NCI-H1105 treated with DMSO at 0.1 percent for 48 hours (cell line): ENCODE measurements around the gene GOSR2.
"Not testable (repeated sequence)": the region's sequence is repeated elsewhere in the genome, so short reads cannot be mapped to it uniquely, and the experiment has no call there.

Experiments used
- DNase-seq: peaks from one replicate; lab custom pipeline; 2025; lab: John Stamatoyannopoulos, UW

GOSR2 gene

GRCh38 chr17:46964315-46965265 is 41.6 kb downstream of the GOSR2 start:
- no peak for DNase-seq

GRCh38 chr17:46968224-46968834 is 45.4 kb downstream of the GOSR2 start:
- no peak for DNase-seq

- no peak for DNase-seq
Measured at GRCh38 chr17:46968896-46969295, 45.9 kb downstream of the GOSR2 start.

- DNase-seq, result no peak
Measured at GRCh38 chr17:46971647-46972300, 48.8 kb downstream of the GOSR2 start.

- DNase-seq, result no peak
Measured at GRCh38 chr17:46972346-46972745, 49.4 kb downstream of the GOSR2 start.

GRCh38 chr17:46974086-46974485 is 51.1 kb downstream of the GOSR2 start:
- no peak for DNase-seq

- no peak for DNase-seq
Measured at GRCh38 chr17:46975287-46975686, 52.3 kb downstream of the GOSR2 start.

- DNase-seq, result no peak
Measured at GRCh38 chr17:46976626-46977270, 53.8 kb downstream of the GOSR2 start.

- DNase-seq, result peak; percentile 11
Measured at GRCh38 chr17:46977348-46977747, 54.4 kb downstream of the GOSR2 start.

- DNase-seq, result no peak
Measured at GRCh38 chr17:46977750-46978488, 55.0 kb downstream of the GOSR2 start.

- no peak for DNase-seq
Measured at GRCh38 chr17:46978489-46979146, 55.7 kb downstream of the GOSR2 start.

GRCh38 chr17:46979147-46979863 is 56.3 kb downstream of the GOSR2 start, which contains the start of gene RPRML:
Gene RPRML (minus strand): TSS chr17:46979253. CDS start chr17:46979007, 246 bp downstream.
- peak; percentile 59 for DNase-seq

GRCh38 chr17:46982577-46982976 is 59.6 kb downstream of the GOSR2 start:
- DNase-seq, result no peak

- no peak for DNase-seq
Measured at GRCh38 chr17:46983782-46984181, 60.8 kb downstream of the GOSR2 start.

- no peak for DNase-seq
Measured at GRCh38 chr17:46984341-46984740, 61.4 kb downstream of the GOSR2 start.

GRCh38 chr17:46984892-46985291 is 61.9 kb downstream of the GOSR2 start:
- DNase-seq, result peak; percentile 6

GRCh38 chr17:46986366-46986765 is 63.4 kb downstream of the GOSR2 start:
- DNase-seq, result no peak

- not testable (repeated sequence) for DNase-seq
Measured at GRCh38 chr17:46987927-46988326, 65.0 kb downstream of the GOSR2 start.

- DNase-seq, result no peak
Measured at GRCh38 chr17:46989637-46990431, 66.9 kb downstream of the GOSR2 start.
